Activated naive CD8-positive, alpha-beta T cell treated with anti-CD3 and anti-CD28 coated beads, Interleukin-2, amount 50 U/mL, for 16 hours (primary cell): ENCODE results near the gene NACC2.
"Not testable (repeated sequence)": the region's sequence is repeated elsewhere in the genome, so short reads cannot be mapped to it uniquely, and the experiment has no call there.

Source experiments
- DNase-seq: peaks from one replicate; pipeline ENCODE4 v3.0.0-alpha.2; 2020; ENCODE audit warnings: low read depth, low spot score

Gene NACC2

DNA sequence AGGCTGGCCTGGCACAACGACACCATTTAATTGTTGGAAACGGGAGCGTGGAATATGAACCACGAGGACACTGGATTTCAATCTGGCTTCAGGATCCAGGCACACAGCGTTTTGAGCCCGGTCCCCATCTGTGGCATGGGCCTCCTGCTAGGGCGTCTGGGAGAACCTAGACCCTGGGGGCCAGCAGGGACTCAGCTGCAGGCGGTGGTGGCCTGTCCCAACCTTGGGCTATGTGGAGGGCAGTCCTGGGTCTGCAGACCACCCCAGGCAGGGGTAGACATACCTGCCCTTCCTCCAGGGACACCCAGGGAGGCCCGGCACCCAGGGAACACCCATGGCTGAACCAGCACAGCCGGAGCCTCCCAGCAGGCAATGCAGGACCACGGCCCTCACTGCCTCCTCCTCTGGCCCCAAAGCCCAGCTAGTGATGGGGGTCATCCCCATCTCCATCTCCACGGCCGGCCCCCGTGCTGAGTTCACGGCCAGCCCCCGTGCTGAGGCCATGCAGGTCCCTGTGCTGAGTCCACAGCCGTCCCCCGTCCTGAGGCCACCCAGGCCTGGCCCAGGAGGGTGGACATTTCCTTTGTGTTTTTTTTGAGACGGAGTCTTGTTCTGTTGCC, 115.4 kb downstream of the NACC2 start:
- no peak for DNase-seq

DNA sequence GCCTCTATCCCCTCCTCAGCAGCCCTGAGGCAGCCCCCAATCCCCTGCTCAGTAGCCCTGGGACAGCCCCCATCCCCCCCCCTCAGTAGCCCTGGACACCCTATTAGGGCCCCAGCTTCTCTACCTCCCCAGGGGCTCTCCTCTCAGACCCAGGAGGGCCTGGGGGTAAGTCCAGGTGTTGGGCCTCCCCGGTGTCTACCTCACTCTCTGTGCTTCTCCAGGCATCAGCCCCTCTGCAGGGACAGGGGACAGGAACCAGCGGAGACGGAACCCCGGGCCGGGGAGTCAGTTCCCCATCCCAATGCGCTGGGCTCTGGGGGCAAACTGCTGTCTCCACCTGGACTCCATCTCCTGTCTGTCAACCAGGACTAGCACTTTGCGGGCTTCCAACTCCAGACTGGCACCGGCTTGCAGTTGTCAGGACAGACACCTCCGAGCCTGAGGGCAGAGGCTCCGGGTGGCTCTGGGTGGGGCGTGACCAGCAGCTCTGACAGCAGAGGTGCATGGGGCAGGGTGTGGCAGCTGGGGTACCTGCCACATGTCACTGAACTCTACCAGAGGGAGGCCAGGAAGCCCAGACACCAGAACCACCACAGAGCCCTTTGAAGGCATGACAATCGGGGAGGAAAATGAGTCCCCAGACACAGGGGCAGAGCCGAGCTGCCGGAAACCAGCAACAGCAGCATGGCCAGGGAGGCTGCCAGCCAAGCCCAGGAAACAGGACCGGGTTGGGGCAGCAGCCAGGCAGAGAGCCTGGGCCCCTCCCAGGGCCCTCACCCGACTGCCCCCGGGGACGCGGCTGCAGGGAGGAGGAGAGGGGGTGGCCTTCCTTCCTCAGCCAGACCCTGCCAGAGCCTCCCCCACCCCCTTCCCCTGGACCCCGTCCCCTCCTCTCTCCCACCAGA, 116.2 kb downstream of the NACC2 start:
- DNase-seq: no peak

DNA sequence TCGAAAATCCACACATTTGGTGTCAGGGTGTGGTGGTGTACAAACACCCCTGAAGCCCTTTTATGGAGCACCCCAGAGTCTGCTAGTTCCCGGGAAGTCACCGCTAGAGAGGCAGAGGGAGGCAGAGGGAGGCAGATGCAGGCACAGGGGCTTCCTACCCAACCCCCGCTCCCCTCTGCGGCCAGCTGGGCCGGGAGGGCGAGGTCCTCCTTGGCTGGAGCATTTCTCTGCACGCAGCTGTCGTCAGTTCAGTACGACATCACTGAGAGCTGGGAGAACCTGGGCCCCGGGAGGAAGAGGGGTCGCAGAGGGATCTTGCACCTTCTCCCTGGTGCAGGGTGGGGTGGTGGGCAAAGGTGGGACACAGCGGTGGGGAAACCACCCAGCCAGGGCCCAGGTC, 118.1 kb downstream of the NACC2 start:
- no peak for DNase-seq

DNA sequence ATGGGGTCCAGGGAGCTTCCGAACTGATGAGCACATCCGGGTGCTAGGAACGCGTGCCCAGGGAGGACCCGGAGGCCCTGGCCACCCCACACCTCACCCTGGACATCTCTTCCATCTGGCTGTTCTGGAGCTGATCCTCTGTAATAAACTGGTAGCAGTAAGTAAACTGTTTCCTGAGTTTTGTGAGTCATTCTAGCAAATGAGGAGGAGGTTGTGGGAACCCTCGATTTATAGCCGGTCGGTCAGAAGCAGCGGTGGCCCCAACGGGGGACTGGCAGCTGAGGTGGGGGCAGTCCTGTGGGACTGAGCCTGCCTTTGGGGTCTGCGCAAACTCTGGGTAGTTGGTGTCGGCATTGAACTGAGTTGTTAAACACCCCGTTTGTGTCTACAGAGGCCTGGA, 118.6 kb downstream of the NACC2 start:
- no peak for DNase-seq

DNA sequence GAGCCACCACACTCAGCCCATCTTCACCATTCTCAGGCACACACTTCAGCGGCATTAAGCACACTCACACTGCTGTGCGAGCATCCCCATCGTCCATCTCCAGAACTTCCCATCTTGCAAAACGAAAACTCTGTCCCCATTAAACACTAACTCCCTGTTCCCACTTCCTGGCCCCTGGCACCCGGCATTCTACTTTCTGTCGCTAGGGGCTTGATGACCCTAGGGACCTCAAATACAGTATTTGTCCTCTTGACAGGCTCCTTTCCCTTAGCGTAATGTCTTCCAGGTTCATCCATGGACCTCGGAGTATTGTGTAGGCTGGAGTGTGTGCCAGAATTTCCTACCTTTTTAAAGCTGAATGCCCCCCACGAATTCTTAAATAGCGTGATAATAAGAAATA, 119.3 kb downstream of the NACC2 start:
- DNase-seq: no peak

DNA sequence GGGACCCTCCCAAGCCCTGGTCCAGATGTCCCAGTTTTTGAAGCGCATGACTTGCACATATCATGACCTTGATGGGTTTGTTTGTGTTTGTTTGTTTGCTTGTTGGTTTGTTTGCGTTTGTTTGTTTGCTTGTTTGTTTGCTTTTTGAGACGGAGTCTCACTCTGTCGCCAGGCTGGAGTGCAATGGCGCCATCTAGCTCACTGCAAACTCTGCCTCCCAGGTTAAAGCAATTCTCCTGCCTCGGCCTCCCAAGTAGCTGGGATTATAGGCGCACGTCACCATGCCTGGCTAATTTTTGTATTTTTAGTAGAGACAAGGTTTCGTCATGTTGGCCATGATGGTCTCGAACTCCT, 120.9 kb downstream of the NACC2 start:
- no peak for DNase-seq

DNA sequence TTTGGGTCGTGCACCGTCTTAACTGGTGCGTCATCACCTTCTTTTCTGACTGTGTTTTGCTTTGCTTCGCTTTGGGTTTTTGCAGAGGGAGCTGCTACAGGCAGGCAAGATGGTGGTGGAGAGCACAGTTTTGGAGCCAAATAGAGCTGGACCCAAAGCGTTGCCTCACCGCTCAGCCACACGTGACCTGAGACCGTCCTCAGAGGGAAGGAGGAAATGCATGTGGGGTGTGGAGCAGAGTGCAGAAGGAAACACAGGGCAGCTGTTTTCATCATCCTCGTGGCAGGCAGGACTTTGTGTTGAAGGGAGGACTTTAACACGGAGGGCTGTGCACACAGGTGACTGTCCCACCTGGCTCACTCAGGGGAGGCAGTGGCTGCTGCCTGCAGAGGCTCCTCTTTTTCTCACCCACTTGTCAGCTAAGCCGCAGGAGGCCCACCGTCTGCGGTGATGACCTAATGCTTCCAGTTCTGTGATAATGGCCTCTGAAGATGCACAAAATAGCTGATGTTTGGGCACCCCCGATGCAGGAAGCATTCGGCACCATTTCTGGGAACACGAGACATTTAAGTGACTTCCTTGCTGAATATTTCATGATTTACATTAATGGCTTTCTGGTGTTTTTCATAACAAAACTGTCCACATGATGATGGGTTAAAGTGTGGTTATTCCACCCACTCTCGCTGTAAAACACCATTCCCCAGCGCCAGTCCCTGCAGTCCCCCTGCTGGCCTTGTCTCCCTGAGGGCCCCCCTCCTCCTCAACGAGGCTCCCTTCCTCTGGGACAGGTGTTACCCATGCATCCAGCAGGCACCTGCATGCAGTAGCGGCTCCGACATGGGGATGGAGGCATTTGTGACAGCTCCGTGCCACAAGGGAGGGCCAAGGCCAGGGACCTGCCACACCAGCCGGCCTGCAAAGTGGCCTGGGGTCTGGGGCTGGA, 121.5 kb downstream of the NACC2 start:
- DNase-seq: no peak

DNA sequence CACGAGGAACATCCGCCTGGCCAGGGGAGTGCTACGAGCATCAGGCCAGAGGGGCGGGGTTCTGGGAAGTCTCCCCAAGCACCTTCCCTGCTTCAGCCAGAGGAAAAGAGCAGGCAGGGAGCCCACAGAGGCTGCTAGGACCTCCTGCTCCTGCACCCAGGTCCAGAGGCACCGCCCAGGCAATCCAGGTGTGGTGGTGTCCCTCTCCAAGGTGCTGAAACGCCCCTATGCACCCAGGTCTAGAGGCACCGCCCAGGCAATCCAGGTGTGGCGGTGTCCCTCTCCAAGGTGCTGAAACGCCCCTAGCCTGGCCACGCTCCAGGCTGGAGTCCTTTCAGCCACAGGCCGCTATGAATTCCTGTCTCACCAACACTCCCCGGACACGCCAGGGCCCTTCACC, 123.2 kb downstream of the NACC2 start:
- DNase-seq: no peak

DNA sequence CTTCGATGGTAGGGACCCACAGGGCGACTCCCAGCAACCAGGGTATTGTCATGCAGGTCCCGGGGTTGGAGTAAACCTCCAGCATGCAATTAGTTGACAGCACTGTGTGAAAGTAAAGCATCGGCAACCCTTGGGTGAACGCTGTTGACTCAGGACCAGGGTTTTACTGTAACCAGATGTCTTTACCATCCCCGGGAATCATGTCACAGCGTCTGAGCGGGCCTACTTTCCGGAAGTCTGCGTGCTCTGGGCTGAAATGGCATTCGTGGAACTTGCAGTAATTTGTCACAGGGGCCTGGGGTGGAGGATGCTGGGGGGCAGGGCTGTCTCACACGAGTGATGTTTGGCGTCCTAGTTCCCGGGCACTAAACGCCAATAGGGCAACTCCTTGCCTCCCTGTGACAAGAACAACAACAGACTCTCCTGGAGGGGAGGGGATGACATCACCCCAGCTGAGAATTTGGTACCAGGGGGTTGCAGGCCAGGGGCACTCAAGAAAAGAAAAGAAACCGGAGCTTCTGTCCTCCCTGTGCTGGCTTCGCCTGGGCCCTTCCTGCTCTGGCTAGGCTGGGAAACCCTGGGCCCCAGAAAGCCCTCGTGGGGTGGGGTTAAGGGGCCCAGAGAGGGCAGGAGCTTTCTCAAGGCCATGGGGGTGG, 123.8 kb downstream of the NACC2 start:
- no peak for DNase-seq

DNA sequence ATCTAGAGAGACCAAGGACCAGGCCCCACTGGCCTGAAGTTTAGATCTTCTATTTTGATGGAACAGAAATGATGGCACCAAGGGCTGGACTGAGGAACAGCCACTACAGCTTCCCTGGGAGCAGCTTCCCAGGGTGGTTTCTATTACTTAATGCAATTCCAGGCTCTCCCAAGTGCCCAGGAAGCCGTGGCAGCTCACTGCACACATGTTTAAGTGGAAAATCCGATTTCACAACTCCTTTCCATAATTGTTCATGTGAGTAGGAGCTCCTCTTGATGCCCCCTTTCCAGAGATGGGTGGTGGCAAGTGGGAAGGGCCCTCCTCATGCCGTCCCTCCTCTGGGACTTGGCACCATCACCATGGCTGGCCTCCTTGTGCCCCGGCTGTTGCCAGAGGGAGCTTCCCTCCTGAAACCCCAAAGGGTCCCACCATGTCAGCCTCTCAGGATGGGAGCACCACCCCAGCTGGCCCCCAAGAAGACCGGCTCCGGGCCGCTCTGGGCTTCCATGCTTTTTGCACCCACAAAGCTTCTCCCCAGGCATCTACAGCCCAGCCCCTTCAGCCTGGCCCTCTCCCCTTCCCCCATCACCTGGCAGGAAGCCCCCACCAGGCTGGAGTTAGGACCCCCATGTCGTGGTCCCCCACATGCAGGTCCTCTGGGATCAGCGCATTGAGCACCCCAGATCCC, 124.8 kb downstream of the NACC2 start:
- DNase-seq: no peak

DNA sequence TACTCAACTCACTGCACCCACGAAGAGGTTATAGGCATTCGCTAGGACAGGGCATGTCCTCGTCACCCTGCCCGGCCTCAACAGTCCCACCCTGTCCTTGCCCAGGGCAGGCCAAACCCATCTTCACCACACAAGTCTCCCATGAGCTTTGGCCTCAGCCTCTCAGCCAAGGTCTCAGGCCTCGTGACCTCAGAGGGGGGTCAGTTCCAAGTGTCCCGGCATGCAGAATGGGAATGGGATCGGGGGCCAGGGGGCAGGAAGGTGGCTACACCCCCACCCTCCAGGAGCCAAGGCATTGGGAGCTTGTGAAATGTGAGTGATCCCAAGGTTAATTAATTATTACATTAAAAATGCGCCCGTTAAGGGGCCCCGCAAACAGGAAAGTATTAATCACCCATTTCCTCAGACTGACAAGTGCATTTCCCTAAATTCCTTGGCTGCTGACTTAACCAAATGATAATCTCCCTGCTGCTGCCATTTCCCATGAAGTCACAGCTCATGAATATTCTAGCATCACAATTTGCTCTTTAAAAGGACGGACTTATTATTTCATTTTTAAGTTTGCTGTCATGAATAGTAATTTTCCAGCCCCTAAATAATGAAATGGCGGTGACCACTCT, 125.9 kb downstream of the NACC2 start:
- DNase-seq: no peak

DNA sequence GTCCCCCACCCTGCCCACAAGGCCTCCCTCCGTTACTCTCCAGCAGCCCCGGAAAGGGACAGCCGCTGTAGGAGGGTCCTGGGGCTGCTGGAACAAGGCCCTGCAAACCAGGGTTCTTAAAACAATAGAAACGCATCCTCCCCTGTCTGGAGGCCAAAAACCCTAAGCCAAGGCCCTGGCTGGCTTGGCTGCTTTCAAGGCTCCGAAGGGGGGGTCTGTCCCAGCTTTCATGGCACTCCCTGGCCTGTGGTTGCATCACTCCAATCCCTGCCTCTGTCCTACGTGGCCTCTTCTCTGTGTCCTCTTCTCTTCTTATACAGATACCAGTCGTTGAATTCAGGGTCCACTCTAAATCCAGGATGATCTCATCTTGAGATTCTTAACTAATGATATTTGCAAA, 126.5 kb downstream of the NACC2 start:
- no peak for DNase-seq

DNA sequence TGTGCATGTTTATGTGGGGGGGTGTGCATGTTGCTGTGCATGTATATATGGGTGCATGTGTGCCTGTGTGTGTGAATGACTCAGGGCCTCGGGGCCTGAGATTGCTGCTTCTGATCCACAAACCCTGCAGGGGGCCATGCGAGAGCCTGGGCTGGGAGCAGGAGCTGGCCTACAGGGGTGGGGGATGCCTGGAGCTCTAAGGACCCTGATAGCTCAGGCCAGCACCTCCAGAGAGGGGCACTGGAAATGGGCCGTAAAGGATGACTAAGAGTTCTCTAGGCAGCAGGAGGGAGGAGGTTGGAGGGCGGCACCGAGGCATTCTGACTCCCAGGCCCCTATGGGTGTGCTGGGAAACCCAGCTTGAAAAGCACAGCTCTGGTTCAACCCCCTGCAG, 127.0 kb downstream of the NACC2 start:
- no peak for DNase-seq

DNA sequence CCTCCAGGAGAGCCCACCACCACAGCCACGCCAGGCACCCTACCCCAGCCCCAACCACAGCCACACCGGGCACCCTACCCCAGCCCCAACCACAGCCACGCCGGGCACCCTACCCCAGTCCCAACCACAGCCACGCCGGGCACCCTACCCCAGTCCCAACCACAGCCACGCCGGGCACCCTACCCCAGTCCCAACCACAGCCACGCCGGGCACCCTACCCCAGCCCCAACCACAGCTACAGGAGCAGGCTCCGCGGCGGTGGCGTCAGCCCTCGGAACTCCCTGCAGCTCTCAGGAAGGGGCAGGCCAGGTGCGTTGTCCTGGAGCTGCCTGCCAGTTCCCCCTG, 128.2 kb downstream of the NACC2 start:
- DNase-seq: not testable (repeated sequence)

DNA sequence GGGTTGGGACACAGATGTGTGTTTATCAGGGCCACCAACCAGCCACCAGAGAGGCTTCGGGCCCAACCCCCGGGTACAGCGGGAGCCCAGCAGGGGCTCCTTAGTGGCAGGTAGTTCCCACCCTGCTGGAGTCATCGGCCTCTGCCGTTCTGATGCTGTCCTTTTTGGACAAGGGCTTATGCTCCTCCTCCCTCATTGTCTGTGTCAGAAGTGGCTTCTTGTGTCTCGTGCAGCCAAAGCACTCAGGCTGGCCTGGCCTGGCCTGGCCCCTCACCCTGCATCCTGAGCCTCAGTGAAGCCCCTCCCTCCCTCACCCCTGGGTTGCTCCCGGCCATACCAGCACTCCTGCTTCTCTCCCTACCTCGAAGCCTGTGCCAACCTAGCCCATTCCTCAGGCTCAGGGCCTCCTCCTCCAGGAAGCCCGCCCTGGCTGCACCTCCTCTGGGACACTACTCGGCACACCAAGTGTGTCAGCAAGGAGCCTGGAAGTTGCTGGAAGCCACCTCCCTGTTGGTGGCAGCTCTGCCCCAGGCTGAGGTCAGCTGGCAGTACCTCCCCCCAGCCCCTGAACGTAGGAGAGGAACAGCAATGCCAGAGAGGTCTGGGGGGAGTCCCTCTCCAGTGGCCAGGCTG, 129.8 kb downstream of the NACC2 start:
- no peak for DNase-seq

DNA sequence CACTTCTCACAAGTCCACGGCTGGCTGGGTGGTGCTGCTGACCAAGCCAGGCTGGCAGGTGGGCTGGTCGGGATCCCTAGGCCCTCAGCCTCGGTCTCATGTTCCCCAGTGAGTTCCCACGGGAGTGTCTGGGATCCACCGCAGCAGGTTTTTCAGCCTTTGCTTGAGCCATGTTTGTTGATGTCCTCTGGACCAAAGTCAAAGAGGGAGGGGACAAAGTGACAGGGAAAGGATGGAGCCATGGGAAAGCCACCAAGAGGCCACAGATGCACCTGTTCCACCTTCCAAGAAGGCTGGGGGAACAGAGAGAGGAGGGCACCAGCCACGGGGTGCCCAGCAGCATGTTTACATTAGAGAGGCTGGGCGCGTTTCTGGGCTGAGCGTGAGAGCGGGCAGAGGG, 131.2 kb downstream of the NACC2 start:
- no peak for DNase-seq

DNA sequence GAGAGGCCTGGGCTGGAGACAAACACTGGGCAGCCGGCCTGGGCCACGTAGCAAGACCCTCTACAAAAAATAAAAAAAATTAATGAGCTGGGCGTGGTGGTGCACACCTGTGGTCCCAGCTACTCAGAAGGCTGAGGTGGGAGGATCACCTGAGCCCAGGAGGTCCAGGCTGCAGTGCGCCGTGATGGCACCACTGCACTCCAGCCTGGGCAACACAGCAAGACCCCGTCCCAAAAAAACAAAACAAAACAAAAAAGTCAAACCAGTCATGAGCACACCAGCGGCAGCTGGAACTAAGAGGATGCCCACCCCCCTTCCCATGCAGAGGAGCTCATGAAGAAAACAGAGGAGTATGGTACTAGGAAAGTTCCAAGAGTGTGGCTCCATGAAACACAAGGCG, 131.8 kb downstream of the NACC2 start:
- no peak for DNase-seq

DNA sequence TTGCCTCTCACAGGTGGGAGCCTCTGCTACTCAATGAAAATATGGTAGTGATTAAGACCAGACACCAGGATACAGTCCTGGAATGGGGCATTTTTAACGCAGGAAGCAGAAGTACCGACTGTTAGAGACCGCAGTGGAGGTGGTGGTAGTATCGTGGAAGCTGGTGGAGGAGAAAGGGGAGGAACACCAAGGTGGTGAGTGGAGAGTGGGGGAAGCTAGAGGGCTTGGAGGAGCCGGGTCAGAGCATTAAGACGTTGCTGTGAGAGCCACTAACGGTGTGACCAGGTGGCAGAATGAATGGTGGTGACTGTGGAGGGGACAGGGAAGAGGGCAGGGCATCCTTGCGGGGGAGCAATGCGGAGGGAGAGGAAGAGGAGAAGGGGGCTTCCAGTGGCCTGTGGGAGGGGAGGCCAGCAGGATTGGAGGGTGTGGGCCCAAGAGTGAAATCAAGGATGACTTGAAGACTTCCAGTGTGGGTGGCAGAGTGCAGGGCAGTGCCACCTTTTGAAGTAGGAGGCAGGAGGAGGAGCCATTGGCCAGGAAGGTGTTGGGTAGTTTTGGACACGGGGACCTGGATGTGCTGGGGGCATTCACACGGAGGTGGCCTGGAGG, 132.3 kb downstream of the NACC2 start:
- no peak for DNase-seq

DNA sequence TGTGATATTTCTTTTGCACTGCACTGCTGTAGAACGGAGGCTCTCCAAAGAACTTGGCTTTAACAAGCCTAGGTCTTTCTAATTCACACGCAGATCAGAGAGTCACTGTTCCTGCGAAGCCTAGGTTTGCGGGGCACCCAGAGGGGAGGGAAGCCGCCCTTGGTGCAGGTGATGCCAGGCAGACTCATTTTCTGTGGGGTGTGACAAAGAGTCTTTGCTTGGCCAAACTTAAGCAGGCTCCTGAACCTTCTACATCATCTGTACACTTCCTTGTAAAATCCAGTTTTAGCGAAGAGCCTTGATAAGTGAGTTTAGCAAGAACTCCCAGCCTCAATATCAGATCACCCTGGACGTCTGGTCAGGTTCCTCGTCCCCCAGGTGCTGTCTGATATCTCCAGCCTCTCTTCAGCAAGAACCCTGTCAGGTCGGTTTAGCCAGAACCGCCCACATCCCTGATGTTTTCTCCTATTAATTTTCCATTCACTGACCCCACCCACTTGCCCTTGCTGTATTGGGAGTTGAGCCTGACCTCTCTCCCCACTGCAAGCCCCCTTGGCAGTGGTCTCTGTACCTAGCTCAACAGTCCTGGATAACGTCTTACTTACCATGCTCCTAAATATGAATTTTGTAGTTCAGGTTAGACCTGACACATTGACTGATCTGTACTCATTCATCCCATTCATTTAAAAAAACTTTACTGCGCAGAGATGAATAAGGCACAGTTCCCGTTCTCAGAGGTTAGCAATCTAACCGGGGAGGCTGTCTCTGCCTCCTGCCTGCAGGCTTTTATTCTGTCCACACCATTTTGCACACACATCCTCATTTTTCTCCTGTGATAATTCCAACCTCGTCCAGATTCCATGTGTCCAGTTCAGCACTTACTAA, 133.0 kb downstream of the NACC2 start:
- DNase-seq: no peak
